ENCODE measurements around the gene EGFL8.

GRCh38 chr6:32182555-32182981 is 18.2 kb downstream of the EGFL8 start:
- TF ChIP-seq POLR2A (IDR thresholded peaks at IDR 0.05) (no peak), CTCF (IDR thresholded peaks at IDR 0.05) (no peak), EP300 (IDR thresholded peaks at IDR 0.05) (no peak)
